Naive B cell (primary cell): ENCODE measurements around the gene IRS1. TPM values are rescaled to one million over a fixed set of nuclear protein-coding genes. Genes with fewer than 3 reads are reported as not detected.
A peak's percentile ranks its signal among the peaks of the same experiment; 100 is the strongest.

Experiments used
- ATAC-seq, 2 donors: fragments of 150-1000 bp; cut with Tn5 transposase; 2 replicates each; pipeline ENCODE4 v1.10.0; 2021; ENCODE audit warnings: low read depth in 2 of 2, mild to moderate bottlenecking in 2 of 2, moderate library complexity in 2 of 2
- DNase-seq: peaks from one replicate; pipeline ENCODE4 v3.0.0; 2022
- H3K27ac Mint-ChIP-seq, 6 donors: one replicate each; pipeline ENCODE4 v1.8.0; 2020 to 2022; ENCODE audit warnings: mild to moderate bottlenecking in 6 of 6, mixed read lengths in 6 of 6, moderate library complexity in 5 of 6, inconsistent platforms in 2 of 6
- H3K27me3 Mint-ChIP-seq, 3 donors: one replicate each; pipeline ENCODE4 v1.8.0; 2021 to 2022; ENCODE audit warnings: mixed read lengths in 3 of 3, mild to moderate bottlenecking in 1 of 3
- H3K36me3 Mint-ChIP-seq, 2 donors: one replicate each; pipeline ENCODE4 v1.8.0; 2020 to 2022; ENCODE audit warnings: mixed read lengths in 2 of 2, inconsistent platforms in 1 of 2, mild to moderate bottlenecking in 1 of 2
- H3K4me1 Mint-ChIP-seq, 3 donors: one replicate each; pipeline ENCODE4 v1.8.0; 2020 to 2022; ENCODE audit warnings: mixed read lengths in 3 of 3, inconsistent platforms in 1 of 3, mild to moderate bottlenecking in 1 of 3, moderate library complexity in 1 of 3
- H3K4me3 Mint-ChIP-seq, 8 donors: one replicate each; pipeline ENCODE4 v1.8.0; 2020 to 2022; ENCODE audit warnings: mild to moderate bottlenecking in 8 of 8, mixed read lengths in 8 of 8, moderate library complexity in 8 of 8, inconsistent platforms in 2 of 8
- H3K9me3 Mint-ChIP-seq, 7 donors: one replicate each; pipeline ENCODE4 v1.8.0; 2020 to 2022; ENCODE audit warnings: mixed read lengths in 7 of 7, mild to moderate bottlenecking in 5 of 7, inconsistent platforms in 2 of 7, moderate library complexity in 1 of 7
- polyA plus RNA-seq, 6 donors: library from polyadenylated mRNA; unstranded; fragments of 300-500 nt; fragmentation: Illumina TruSeq; gene quantifications; one replicate each; pipeline ENCODE4 v1.2.3, GENCODE V29; 2021; ENCODE audit warnings: low read depth in 6 of 6

Gene IRS1
- polyA plus RNA-seq, 6 donors from 2014 or later, result 0.43 to 2.7 (median 0.73) TPM

GRCh38 chr2:226693521-226693920 lies 106.1 kb downstream of the IRS1 start:
- peaks cover 3 to 11% (median 9%) of the 10 kb centered on the region in 3 donors for H3K27me3 Mint-ChIP-seq
- no peak for DNase-seq
- H3K9me3 Mint-ChIP-seq, result peaks cover 0 to 5% (median 0%) of the 10 kb centered on the region in 7 donors
- no peak for ATAC-seq
- no peak overlapping the region for H3K27ac Mint-ChIP-seq
- H3K4me1 Mint-ChIP-seq, result peaks cover 0 to 7% (median 6%) of the 10 kb centered on the region in 3 donors
- no peaks in the 10 kb centered on the region for H3K36me3 Mint-ChIP-seq
- no peak overlapping the region for H3K4me3 Mint-ChIP-seq

DNA sequence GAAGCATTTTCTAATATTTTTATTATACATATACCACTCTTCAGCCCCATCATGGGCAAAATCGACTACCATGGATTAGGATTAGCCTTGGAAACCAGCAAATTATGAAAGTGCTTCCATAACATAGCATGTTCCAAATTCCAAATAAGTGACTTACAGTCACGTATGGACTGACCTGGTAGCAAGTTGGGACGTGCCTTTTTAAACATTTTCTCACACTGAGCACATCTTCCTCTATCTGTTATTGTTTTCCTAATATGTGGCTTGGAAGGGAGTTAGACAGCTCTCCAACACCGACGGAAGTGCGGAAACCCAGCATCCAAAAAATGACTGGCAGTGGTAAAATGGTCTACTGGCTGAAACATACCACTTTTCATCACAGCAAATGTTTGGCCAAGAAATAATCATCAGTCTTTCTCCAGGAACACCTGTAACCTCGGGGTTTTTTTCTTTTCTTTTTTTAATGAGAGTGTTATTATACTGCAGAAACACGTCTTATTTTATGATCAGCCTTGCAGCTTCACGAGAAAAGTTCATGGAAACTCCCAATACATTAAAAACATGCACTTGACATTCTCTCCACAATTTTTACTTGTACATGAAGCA lies 107.0 kb downstream of the IRS1 start:
- no peak overlapping the region for H3K4me3 Mint-ChIP-seq
- peaks cover 7 to 17% (median 9%) of the 10 kb centered on the region in 3 donors for H3K27me3 Mint-ChIP-seq
- no peak overlapping the region for H3K27ac Mint-ChIP-seq
- DNase-seq (no peak), ATAC-seq (no peak)
- H3K4me1 Mint-ChIP-seq, result peaks cover 0 to 7% (median 6%) of the 10 kb centered on the region in 3 donors
- H3K36me3 Mint-ChIP-seq, result no peaks in the 10 kb centered on the region
- peaks cover 0 to 14% (median 0%) of the 10 kb centered on the region in 7 donors for H3K9me3 Mint-ChIP-seq

GRCh38 chr2:226691255-226691654 lies 108.4 kb downstream of the IRS1 start:
- ATAC-seq, result no peak
- H3K27me3 Mint-ChIP-seq, result peaks cover 7 to 19% (median 9%) of the 10 kb centered on the region in 3 donors
- no peak overlapping the region for H3K27ac Mint-ChIP-seq
- H3K4me3 Mint-ChIP-seq, result peak overlapping the region in 1 of 8 donors; percentile 5
- peaks cover 0 to 16% (median 0%) of the 10 kb centered on the region in 7 donors for H3K9me3 Mint-ChIP-seq
- no peak for DNase-seq
- H3K4me1 Mint-ChIP-seq, result peaks cover 0 to 7% (median 6%) of the 10 kb centered on the region in 3 donors
- H3K36me3 Mint-ChIP-seq, result no peaks in the 10 kb centered on the region

GRCh38 chr2:226690461-226691024 lies 109.1 kb downstream of the IRS1 start:
- no peak for ATAC-seq
- Mint-ChIP-seq H3K9me3 (peaks cover 0 to 16% (median 0%) of the 10 kb centered on the region in 7 donors), H3K36me3 (no peaks in the 10 kb centered on the region), H3K4me3 (peak overlapping the region in 1 of 8 donors; percentile 26), H3K27ac (peak overlapping the region in 2 of 6 donors; percentile 14 to 59), H3K4me1 (peaks cover 0 to 7% (median 6%) of the 10 kb centered on the region in 3 donors), H3K27me3 (peaks cover 7 to 23% (median 10%) of the 10 kb centered on the region in 3 donors)
- DNase-seq, result no peak

- H3K27ac Mint-ChIP-seq, result no peak overlapping the region
- ATAC-seq, result no peak
- no peak overlapping the region for H3K4me3 Mint-ChIP-seq
- H3K4me1 Mint-ChIP-seq, result peaks cover 4 to 7% (median 6%) of the 10 kb centered on the region in 3 donors
- no peaks in the 10 kb centered on the region for H3K36me3 Mint-ChIP-seq
- peaks cover 10 to 29% (median 17%) of the 10 kb centered on the region in 3 donors for H3K27me3 Mint-ChIP-seq
- peaks cover 0 to 16% (median 0%) of the 10 kb centered on the region in 7 donors for H3K9me3 Mint-ChIP-seq
- no peak for DNase-seq
Observed at GRCh38 chr2:226687641-226688253, 111.9 kb downstream of the IRS1 start.

GRCh38 chr2:226684563-226684959 lies 115.1 kb downstream of the IRS1 start:
- ATAC-seq, result no peak
- Mint-ChIP-seq H3K4me3 (no peak overlapping the region), H3K9me3 (peaks cover 0 to 16% (median 0%) of the 10 kb centered on the region in 7 donors), H3K27me3 (peaks cover 8 to 27% (median 10%) of the 10 kb centered on the region in 3 donors), H3K4me1 (peaks cover 0 to 4% (median 0%) of the 10 kb centered on the region in 3 donors), H3K36me3 (no peaks in the 10 kb centered on the region), H3K27ac (peak overlapping the region in 1 of 6 donors; percentile 66)
- DNase-seq, result no peak

GRCh38 chr2:226683944-226684562 lies 115.6 kb downstream of the IRS1 start:
- DNase-seq (no peak), ATAC-seq (no peak)
- H3K27me3 Mint-ChIP-seq, result peaks cover 8 to 32% (median 10%) of the 10 kb centered on the region in 3 donors
- no peaks in the 10 kb centered on the region for H3K36me3 Mint-ChIP-seq
- peaks cover 0 to 4% (median 0%) of the 10 kb centered on the region in 3 donors for H3K4me1 Mint-ChIP-seq
- H3K4me3 Mint-ChIP-seq, result no peak overlapping the region
- peaks cover 0 to 16% (median 0%) of the 10 kb centered on the region in 7 donors for H3K9me3 Mint-ChIP-seq
- peak overlapping the region in 1 of 6 donors; percentile 66 for H3K27ac Mint-ChIP-seq

DNA sequence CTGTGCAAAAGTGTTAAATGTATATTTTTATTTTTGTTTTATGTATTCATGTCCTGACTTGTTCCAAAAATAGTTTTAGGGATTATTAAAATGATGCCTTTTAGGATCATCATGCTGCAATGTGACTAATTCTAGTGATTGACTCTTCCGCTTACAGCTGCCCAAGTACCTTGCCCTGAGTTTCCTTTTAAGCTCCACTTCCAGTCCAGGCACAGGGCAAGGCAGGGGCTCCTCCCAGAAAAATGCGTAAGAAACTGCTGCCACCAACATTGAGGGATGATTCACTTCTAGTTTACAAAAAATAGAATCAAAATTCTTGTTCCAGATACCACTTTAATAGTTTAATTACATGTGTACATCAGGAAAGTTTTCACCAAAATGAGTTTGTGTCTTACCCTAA lies 116.4 kb downstream of the IRS1 start:
- DNase-seq (no peak), ATAC-seq (no peak)
- no peak overlapping the region for H3K27ac Mint-ChIP-seq
- H3K4me1 Mint-ChIP-seq, result peaks cover 0 to 4% (median 0%) of the 10 kb centered on the region in 3 donors
- peaks cover 5 to 23% (median 8%) of the 10 kb centered on the region in 3 donors for H3K27me3 Mint-ChIP-seq
- H3K36me3 Mint-ChIP-seq, result no peaks in the 10 kb centered on the region
- peaks cover 0 to 8% (median 0%) of the 10 kb centered on the region in 7 donors for H3K9me3 Mint-ChIP-seq
- H3K4me3 Mint-ChIP-seq, result peak overlapping the region in 1 of 8 donors; percentile 58

Other genes with a start within 250 kb of the IRS1 start
- 10 to 100 TPM; 30.6 to 63.5 (median 49.6) TPM for gene RHBDD1, start 36.2 kb upstream of the IRS1 start, polyA plus RNA-seq